Nephron progenitor cell (in vitro differentiated cells): ENCODE data around the gene ATP1A2.

Experiments used
- DNase-seq: peaks from one replicate; pipeline ENCODE4 v3.0.0; 2021
- H3K27ac Mint-ChIP-seq: 2 replicates; pipeline ENCODE4 v1.8.0; 2021; ENCODE audit warnings: mild to moderate bottlenecking, moderate library complexity, mixed read lengths
- H3K27me3 Mint-ChIP-seq: 2 replicates; pipeline ENCODE4 v1.8.0; 2021; ENCODE audit warnings: mild to moderate bottlenecking, low read depth, mixed read lengths; ENCODE audit not compliant: poor library complexity
- H3K36me3 Mint-ChIP-seq: 2 replicates; pipeline ENCODE4 v1.8.0; 2021; ENCODE audit warnings: low read depth, mixed read lengths
- H3K4me1 Mint-ChIP-seq: 2 replicates; pipeline ENCODE4 v1.8.0; 2021; ENCODE audit warnings: mixed read lengths
- H3K4me3 Mint-ChIP-seq: 2 replicates; pipeline ENCODE4 v1.8.0; 2021; ENCODE audit warnings: mild to moderate bottlenecking, moderate library complexity, mixed read lengths
- H3K9me3 Mint-ChIP-seq: 2 replicates; pipeline ENCODE4 v1.8.0; 2021; ENCODE audit warnings: mild to moderate bottlenecking, moderate library complexity, mixed read lengths
- CTCF ChIP-seq: fragments of 200-600 bp; sonication (generic); IDR thresholded peaks from 2 replicates; pipeline ENCODE4 v1.5.0; 2021; ENCODE audit warnings: antibody characterized with exemption

Gene ATP1A2

GRCh38 chr1:160101717-160102522, 13.6 kb upstream of the ATP1A2 start:
- no peak overlapping the region for H3K4me3 Mint-ChIP-seq

DNA sequence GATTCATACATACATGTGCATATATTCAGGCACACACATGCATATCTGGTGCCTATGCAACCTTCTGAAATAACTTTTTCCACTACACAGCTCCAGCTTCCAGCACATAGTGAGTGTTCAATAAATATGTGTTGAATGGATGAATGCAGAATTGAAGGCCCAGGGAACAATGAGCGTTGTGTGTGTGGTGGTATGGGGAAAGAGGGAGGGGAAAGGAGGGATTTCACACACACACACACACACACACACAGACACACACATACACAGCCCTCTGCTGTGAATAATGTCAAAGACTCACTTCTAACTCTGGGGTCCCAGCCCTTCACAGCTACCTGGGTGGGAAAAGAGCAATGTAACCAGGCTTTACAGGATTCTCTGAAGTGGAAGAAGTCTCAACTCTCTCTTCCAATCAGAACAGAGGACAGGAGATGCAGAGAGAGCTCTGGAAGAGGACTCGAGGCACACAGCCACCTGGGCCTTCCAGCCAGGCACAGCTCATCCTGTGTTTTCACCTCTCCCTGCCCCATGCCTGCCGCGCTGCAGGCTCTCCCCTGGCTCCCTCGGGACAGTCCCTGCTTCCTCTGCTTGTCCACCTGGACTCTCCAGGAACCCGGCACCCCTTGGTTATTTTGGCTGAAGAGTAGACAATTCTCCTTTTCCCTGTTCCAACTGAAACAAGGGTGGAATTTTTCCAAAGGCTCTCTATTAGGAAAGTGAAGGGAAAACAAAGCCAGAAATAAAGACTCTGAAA, 11.7 kb upstream of the ATP1A2 start:
- no peak for TF ChIP-seq CTCF
- peaks cover 16% of the 10 kb centered on the region for H3K27me3 Mint-ChIP-seq
- H3K9me3 Mint-ChIP-seq: no peaks in the 10 kb centered on the region
- H3K4me3 Mint-ChIP-seq: no peak overlapping the region
- H3K27ac Mint-ChIP-seq: no peak overlapping the region
- DNase-seq: no peak
- no peaks in the 10 kb centered on the region for H3K36me3 Mint-ChIP-seq
- H3K4me1 Mint-ChIP-seq: peaks cover 76% of the 10 kb centered on the region

More at GRCh38 chr1:160101717-160102522, 13.6 kb upstream of the ATP1A2 start:
- TF ChIP-seq CTCF: no peak
- H3K27me3 Mint-ChIP-seq: peaks cover 26% of the 10 kb centered on the region
- H3K27ac Mint-ChIP-seq: no peak overlapping the region
- DNase-seq: no peak
- H3K4me1 Mint-ChIP-seq: peaks cover 72% of the 10 kb centered on the region
- no peaks in the 10 kb centered on the region for H3K36me3 Mint-ChIP-seq
- no peaks in the 10 kb centered on the region for H3K9me3 Mint-ChIP-seq

DNA sequence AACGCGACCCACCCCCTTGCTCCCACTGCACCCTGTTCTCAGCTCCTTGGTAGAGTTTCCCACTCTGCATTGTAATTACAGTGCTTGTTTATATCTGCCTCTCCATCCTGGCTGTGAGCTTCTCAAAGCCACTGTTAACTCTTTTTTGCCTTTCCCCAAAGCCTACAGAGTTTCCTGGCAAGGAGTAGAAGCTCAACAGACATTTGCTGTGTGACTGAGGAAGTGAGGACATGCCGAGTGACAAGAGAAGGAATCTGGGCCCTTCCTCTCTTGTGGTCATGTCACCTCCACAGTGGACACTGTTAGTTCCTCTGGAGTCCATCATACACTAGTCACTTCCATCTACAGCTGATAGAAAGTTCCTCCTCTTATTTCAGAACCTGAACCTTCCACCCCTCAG, 11.1 kb upstream of the ATP1A2 start:
- TF ChIP-seq CTCF: no peak
- Mint-ChIP-seq H3K36me3 (no peaks in the 10 kb centered on the region), H3K27ac (peak overlapping the region; percentile 24), H3K27me3 (peaks cover 15% of the 10 kb centered on the region), H3K4me3 (no peak overlapping the region), H3K9me3 (no peaks in the 10 kb centered on the region), H3K4me1 (peaks cover 77% of the 10 kb centered on the region)
- DNase-seq: no peak

DNA sequence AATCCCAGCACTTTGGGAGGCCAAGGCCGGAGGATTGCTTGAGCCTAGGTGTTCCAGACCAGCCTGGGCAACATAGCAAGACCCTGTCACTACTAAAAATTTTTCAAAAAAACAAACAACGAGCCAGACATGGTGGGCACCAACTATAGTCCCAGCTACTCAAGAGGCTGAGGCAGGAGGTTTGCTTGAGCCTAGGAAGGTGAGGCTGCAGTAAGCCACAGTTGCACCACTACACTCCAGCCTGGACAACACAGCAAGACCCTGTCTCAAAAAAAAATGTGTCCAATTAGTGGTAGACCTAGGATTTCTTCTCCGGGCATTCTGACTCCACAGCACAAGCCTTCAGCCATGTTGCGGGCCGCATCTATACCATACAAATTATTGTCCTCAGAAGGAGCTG, 10.4 kb upstream of the ATP1A2 start:
- no peak overlapping the region for H3K27ac Mint-ChIP-seq
- H3K27me3 Mint-ChIP-seq: peaks cover 12% of the 10 kb centered on the region
- no peaks in the 10 kb centered on the region for H3K9me3 Mint-ChIP-seq
- H3K4me1 Mint-ChIP-seq: peaks cover 81% of the 10 kb centered on the region
- no peak for DNase-seq
- H3K4me3 Mint-ChIP-seq: no peak overlapping the region
- no peak for TF ChIP-seq CTCF
- H3K36me3 Mint-ChIP-seq: no peaks in the 10 kb centered on the region

DNA sequence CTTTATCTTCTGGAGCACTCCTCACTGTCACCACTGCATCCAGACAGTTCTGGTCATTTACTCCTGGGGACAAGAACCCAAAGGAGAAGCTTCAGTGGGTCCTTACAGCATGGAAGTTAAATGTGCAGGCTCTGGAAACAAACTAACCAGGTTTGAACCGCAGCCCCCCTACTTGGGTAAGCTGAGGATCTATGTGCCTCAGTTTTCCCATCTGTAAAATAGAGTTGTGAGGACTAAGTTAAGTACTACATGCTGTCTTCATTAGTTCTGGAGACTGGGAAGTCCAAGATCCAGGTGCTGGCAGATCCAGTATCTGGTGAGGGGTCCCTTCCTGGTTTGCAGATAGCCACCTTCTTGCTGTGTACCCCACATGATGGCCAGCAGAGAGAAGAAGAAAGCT, 8.0 kb upstream of the ATP1A2 start:
- Mint-ChIP-seq H3K36me3 (no peaks in the 10 kb centered on the region), H3K4me3 (no peak overlapping the region), H3K27ac (no peak overlapping the region), H3K27me3 (peaks cover 16% of the 10 kb centered on the region), H3K4me1 (peaks cover 80% of the 10 kb centered on the region), H3K9me3 (no peaks in the 10 kb centered on the region)
- DNase-seq: no peak
- TF ChIP-seq CTCF: no peak
